CD14-positive monocyte (primary cell): ENCODE data around the gene AP1S1. TPM values are rescaled to one million over a fixed set of nuclear protein-coding genes. Genes with fewer than 3 reads are reported as not detected.

Experiments used
- DNase-seq, 3 donors: peaks; one replicate each; pipeline ENCODE4 v3.0.0-alpha.2; 2011 to 2022
- H2AFZ ChIP-seq: 2 replicates; pipeline ENCODE4 v1.6.0; 2012; ENCODE audit warnings: mild to moderate bottlenecking, low read depth, low read length, inconsistent platforms; ENCODE audit not compliant: insufficient read depth, poor library complexity, severe bottlenecking
- H3K27ac ChIP-seq, 2 donors: 1 replicate in 1 of 2; 2 replicates in 1 of 2; pipeline ENCODE4 v1.5.1; 2012 to 2013; ENCODE audit warnings: low read length in 2 of 2, control low read depth in 1 of 2, inconsistent platforms in 1 of 2, low read depth in 1 of 2, mild to moderate bottlenecking in 1 of 2
- H3K27me3 ChIP-seq, 2 donors: one replicate each; pipeline versions ENCODE4 v1.6.0 to v1.6.1; 2011 to 2013; ENCODE audit warnings: low read length in 2 of 2; ENCODE audit not compliant: control insufficient read depth in 2 of 2, insufficient read depth in 2 of 2
- H3K36me3 ChIP-seq, 2 donors: replicated peaks in 1 of 2; 1 replicate in 1 of 2; 2 replicates in 1 of 2; pipeline versions ENCODE4 v1.5.1 to v1.6.1; 2012 to 2013; ENCODE audit warnings: low read length in 2 of 2, control low read depth in 1 of 2, inconsistent platforms in 1 of 2, mild to moderate bottlenecking in 1 of 2; ENCODE audit not compliant: insufficient read depth in 2 of 2, control insufficient read depth in 1 of 2
- H3K4me1 ChIP-seq, 2 donors: 1 replicate in 1 of 2; 2 replicates in 1 of 2; pipeline versions ENCODE4 v1.5.1 to v1.6.1; 2012 to 2013; ENCODE audit warnings: low read length in 2 of 2, control low read depth in 1 of 2, inconsistent platforms in 1 of 2, mild to moderate bottlenecking in 1 of 2, moderate library complexity in 1 of 2; ENCODE audit not compliant: insufficient read depth in 2 of 2, control insufficient read depth in 1 of 2
- H3K4me2 ChIP-seq: replicated peaks from 2 replicates; pipeline ENCODE3; 2012; ENCODE audit warnings: low read length, moderate library complexity, mild to moderate bottlenecking; ENCODE audit not compliant: poor library complexity, severe bottlenecking; ENCODE audit errors: extremely low read depth
- H3K4me3 ChIP-seq, 3 experiments: fragments of 200-600 bp in 1 of 3; sonication (generic) in 1 of 3; replicated peaks in 1 of 3; 1 replicate in 2 of 3; 2 replicates in 1 of 3; pipeline ENCODE4 v1.5.1; 2011 to 2013; ENCODE audit warnings: low read length in 3 of 3, mild to moderate bottlenecking in 3 of 3, control low read depth in 2 of 3, low read depth in 2 of 3, inconsistent platforms in 1 of 3, moderate library complexity in 1 of 3
- H3K79me2 ChIP-seq: 2 replicates; pipeline ENCODE4 v1.6.0; 2012; ENCODE audit warnings: mild to moderate bottlenecking, control low read depth, inconsistent platforms, low read length, moderate library complexity; ENCODE audit not compliant: insufficient read depth
- H3K9ac ChIP-seq: 2 replicates; pipeline ENCODE4 v1.6.0; 2017; ENCODE audit warnings: low read length, mild to moderate bottlenecking; ENCODE audit not compliant: insufficient read depth, poor library complexity, severe bottlenecking
- H3K9me3 ChIP-seq, 2 donors: replicated peaks in 1 of 2; 1 replicate in 1 of 2; 2 replicates in 1 of 2; pipeline versions ENCODE4 v1.5.1 to v1.6.1; 2012 to 2013; ENCODE audit warnings: low read length in 2 of 2, control low read depth in 1 of 2; ENCODE audit not compliant: control insufficient read depth in 1 of 2, insufficient read depth in 1 of 2
- H4K20me1 ChIP-seq: 2 replicates; pipeline ENCODE4 v1.6.0; 2012; ENCODE audit warnings: mild to moderate bottlenecking, low read length, control low read depth, moderate library complexity; ENCODE audit not compliant: insufficient read depth
- H3K27ac Mint-ChIP-seq, 7 donors: one replicate each; pipeline ENCODE4 v1.8.0; 2020; ENCODE audit warnings: mild to moderate bottlenecking in 7 of 7, mixed read lengths in 7 of 7, moderate library complexity in 6 of 7, inconsistent platforms in 2 of 7
- H3K27me3 Mint-ChIP-seq, 3 donors: one replicate each; pipeline ENCODE4 v1.8.0; 2021 to 2022; ENCODE audit warnings: low read depth in 3 of 3, mild to moderate bottlenecking in 3 of 3, mixed read lengths in 3 of 3, moderate library complexity in 3 of 3, inconsistent platforms in 1 of 3
- H3K36me3 Mint-ChIP-seq, 2 donors: one replicate each; pipeline ENCODE4 v1.8.0; 2020; ENCODE audit warnings: mixed read lengths in 2 of 2, inconsistent platforms in 1 of 2, mild to moderate bottlenecking in 1 of 2
- H3K4me1 Mint-ChIP-seq: one replicate; pipeline ENCODE4 v1.8.0; 2020; ENCODE audit warnings: mild to moderate bottlenecking, mixed read lengths
- H3K4me3 Mint-ChIP-seq, 2 donors: one replicate each; pipeline ENCODE4 v1.8.0; 2020; ENCODE audit warnings: mild to moderate bottlenecking in 2 of 2, mixed read lengths in 2 of 2, moderate library complexity in 1 of 2
- H3K9me3 Mint-ChIP-seq, 7 donors: one replicate each; pipeline ENCODE4 v1.8.0; 2020 to 2022; ENCODE audit warnings: mixed read lengths in 7 of 7, mild to moderate bottlenecking in 6 of 7, moderate library complexity in 6 of 7, inconsistent platforms in 2 of 7
- CTCF ChIP-seq: fragments of 200-600 bp; IDR thresholded peaks from one replicate; pipeline ENCODE4 v1.8.0; 2022; ENCODE audit warnings: antibody characterized with exemption, mild to moderate bottlenecking
- WGBS: methylation state at CpG from one replicate; pipeline ENCODE4 v1.1.5; 2013; ENCODE audit warnings: missing lambda C conversion rate; ENCODE audit not compliant: insufficient coverage; 5-methylcytosine and 5-hydroxymethylcytosine counted together
- intact Hi-C, 2 donors: fragments of 100-400 bp; cut with micrococcal nuclease; formaldehyde crosslinking; loops; one replicate each; pipeline versions ENCODE4 v1.15.0 to v1.15.1; 2023
- polyA plus RNA-seq, 3 donors: library from polyadenylated mRNA; depleted of rRNA in 1 of 3; unstranded in 2 of 3; stranded (reverse) in 1 of 3; fragments of 300-500 nt in 2 of 3; fragments of >200 nt in 1 of 3; fragmentation: Illumina TruSeq in 2 of 3; gene quantifications; 1 replicate in 2 of 3; 2 replicates in 1 of 3; pipeline ENCODE4 v1.2.3, GENCODE V29; 2012 to 2021

Gene AP1S1
- polyA plus RNA-seq, 3 donors, result 10.1 to 21.3 (median 10.9) TPM

- WGBS, result under 1% methylated on average over 76 of the region's 79 CpGs
- Mint-ChIP-seq H3K27me3 (peaks cover 98 to 100% (median 99%) of the 10 kb centered on the region in 3 donors), H3K4me3 (peak overlapping the region in 1 of 2 donors; percentile 88), H3K36me3 (peaks cover 10 to 30% of the 10 kb centered on the region in 2 donors), H3K4me1 (peaks cover 56% of the 10 kb centered on the region), H3K27ac (peak overlapping the region in 1 of 7 donors; percentile 17), H3K9me3 (peaks cover 6 to 53% (median 28%) of the 10 kb centered on the region in 7 donors)
- Histone ChIP-seq H2AFZ (no peak overlapping the region), H3K4me3 (no peak overlapping the region), H3K9ac (no peak overlapping the region), H3K36me3 (no peaks in the 10 kb centered on the region), H4K20me1 (no peaks in the 10 kb centered on the region), H3K27me3 (peaks cover 81 to 100% of the 10 kb centered on the region in 2 donors), H3K79me2 (no peaks in the 10 kb centered on the region), H3K9me3 (peaks cover 5 to 39% of the 10 kb centered on the region in 2 donors), H3K4me1 (peaks cover 41 to 48% of the 10 kb centered on the region in 2 donors), H3K4me2 (no peak overlapping the region), H3K27ac (no peak overlapping the region)
- DNase-seq, result no peak
- intact Hi-C loops, result no loop called here
- no peak for TF ChIP-seq CTCF
Observed at GRCh38 chr7:101172005-101172853, 18.0 kb downstream of the AP1S1 start.

GRCh38 chr7:101172854-101173751 is 18.8 kb downstream of the AP1S1 start:
- Mint-ChIP-seq H3K4me1 (peaks cover 50% of the 10 kb centered on the region), H3K27ac (peak overlapping the region in 1 of 7 donors; percentile 7), H3K4me3 (peak overlapping the region in 1 of 2 donors; percentile 87), H3K9me3 (peaks cover 6 to 51% (median 28%) of the 10 kb centered on the region in 7 donors), H3K27me3 (peaks cover 98 to 100% (median 99%) of the 10 kb centered on the region in 3 donors), H3K36me3 (peaks cover 10 to 30% of the 10 kb centered on the region in 2 donors)
- H3K4me3 ChIP-seq, result no peak overlapping the region
- H4K20me1 ChIP-seq, result no peaks in the 10 kb centered on the region
- H3K4me2 ChIP-seq, result peak overlapping the region; percentile 20
- peaks cover 5 to 44% of the 10 kb centered on the region in 2 donors for H3K9me3 ChIP-seq
- no peak overlapping the region for H2AFZ ChIP-seq
- no peaks in the 10 kb centered on the region for H3K36me3 ChIP-seq
- peak in 1 of 3 donors; percentile 62 for DNase-seq
- H3K9ac ChIP-seq, result no peak overlapping the region
- intact Hi-C loops, result no loop called here
- TF ChIP-seq CTCF, result no peak
- under 1% methylated on average over 48 of the region's 53 CpGs for WGBS
- peaks cover 80 to 100% of the 10 kb centered on the region in 2 donors for H3K27me3 ChIP-seq
- H3K27ac ChIP-seq, result no peak overlapping the region
- no peaks in the 10 kb centered on the region for H3K79me2 ChIP-seq
- H3K4me1 ChIP-seq, result peaks cover 41 to 48% of the 10 kb centered on the region in 2 donors
